A375 (cell line): Measurements from ENCODE around the gene ARHGEF3. TPM values are rescaled to one million over a fixed set of nuclear protein-coding genes. Genes with fewer than 3 reads are reported as not detected.

Experiments used
- total RNA-seq: library from RNA; depleted of rRNA; stranded (reverse); fragments of >200 nt; shearing (Covaris generic); gene quantifications from 2 replicates; pipeline ENCODE4 v1.2.3, GENCODE V29; 2014; rRNA removed

The ARHGEF3 gene
- 3.4 TPM in 2 replicates for total RNA-seq

GRCh38 chr3:56801662-56802377 lies at the start of gene ARHGEF3:
Gene ARHGEF3 (minus strand): TSS chr3:56801949. CDS start chr3:56801798, 151 bp downstream.

DNA sequence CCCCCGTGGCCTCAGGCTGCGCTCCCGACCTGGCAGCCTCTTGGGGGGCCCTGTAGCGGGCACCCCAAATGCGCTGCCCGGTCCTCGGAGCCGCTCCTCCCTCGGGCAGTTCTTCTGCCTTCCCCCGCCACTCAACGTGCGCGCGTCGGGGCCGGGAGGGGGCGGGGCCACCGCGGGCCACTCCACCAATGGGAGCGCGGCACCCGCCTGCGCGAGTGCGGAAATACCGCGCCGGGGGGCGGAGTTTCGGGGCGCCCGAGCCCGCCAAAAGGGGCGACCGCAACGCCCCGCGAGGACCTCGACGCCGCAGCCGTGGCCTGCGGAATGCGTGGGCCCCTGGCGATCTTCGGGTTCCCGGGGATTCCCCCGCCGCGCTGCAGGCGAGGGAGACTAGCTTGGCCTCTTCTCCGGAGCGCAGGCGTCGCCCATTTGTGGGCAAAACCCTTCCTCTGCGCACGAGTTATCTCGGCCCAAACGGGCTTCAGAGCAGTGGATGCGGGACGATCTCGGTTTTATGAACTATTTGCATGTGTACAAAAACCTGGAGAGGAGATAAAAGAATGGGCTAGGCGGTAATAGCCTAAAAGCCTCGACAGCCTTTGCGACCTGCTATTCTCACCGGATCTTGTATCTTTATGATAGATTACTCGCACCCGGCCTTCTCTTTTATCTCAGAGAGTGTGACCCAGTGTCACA lies 118.5 kb downstream of the ARHGEF3 start, which contains the start of gene TASOR:
Gene TASOR (minus strand): TSS at position 144 of the 696 bp plus-strand sequence. CDS start 259 bp downstream, outside the sequence.

Other genes starting within 250 kb of the ARHGEF3 start
- gene CCDC66, start 244.8 kb downstream of the ARHGEF3 start, total RNA-seq = 13.2 and 14.4 TPM in 2 replicates
- gene TASOR, start 118.7 kb downstream of the ARHGEF3 start, total RNA-seq = 69.7 and 70.2 TPM in 2 replicates